Pancreas (tissue), 10 donors: ENCODE measurements around the gene CTSZ. TPM values are rescaled to one million over a fixed set of nuclear protein-coding genes. Genes with fewer than 3 reads are reported as not detected.

ENCODE experiments used
- ATAC-seq, 4 donors: fragments of 200-7000 bp; cut with Tn5 transposase; one replicate each; pipeline versions ENCODE4 v1.8.0 to v1.9.1; 2020; ENCODE audit warnings: mild to moderate bottlenecking in 4 of 4, moderate library complexity in 4 of 4
- DNase-seq, 6 donors: peaks; one replicate each; pipeline ENCODE4 v3.0.0-alpha.2; 2020
- FAIRE-seq: peaks from 2 replicates; lab custom pipeline; 2012; peaks lifted over from hg19 to GRCh38; lab: Jason Lieb, UNC
- H3K27ac ChIP-seq, 4 donors: fragments of 200-600 bp; sonication (generic); 1 replicate in 3 of 4; 2 replicates in 1 of 4; pipeline versions ENCODE4 v1.5.0 to v1.8.0; 2020
- H3K27me3 ChIP-seq, 4 donors: fragments of 200-600 bp; one replicate each; pipeline ENCODE4 v1.8.0; 2021
- H3K36me3 ChIP-seq, 3 donors: fragments of 200-600 bp; sonication (generic) in 1 of 3; one replicate each; pipeline versions ENCODE4 v1.5.0 to v1.8.0; 2020 to 2021
- H3K4me1 ChIP-seq, 3 donors: fragments of 200-600 bp; one replicate each; pipeline ENCODE4 v1.8.0; 2021
- H3K4me3 ChIP-seq, 4 donors: fragments of 200-600 bp; sonication (generic) in 2 of 4; one replicate each; pipeline versions ENCODE4 v1.5.0 to v1.8.0; 2020 to 2021
- H3K9me3 ChIP-seq, 4 donors: fragments of 200-600 bp; one replicate each; pipeline ENCODE4 v1.8.0; 2021
- WGBS, 2 donors: extraction: QIAGEN DNeasy Blood & Tissue Kit; methylation state at CpG; one replicate each; pipeline ENCODE4 v1.1.7; 2013; 5-methylcytosine and 5-hydroxymethylcytosine counted together
- intact Hi-C, 3 donors: fragments of 100-400 bp; cut with DNase I; formaldehyde crosslinking; loops; one replicate each; pipeline versions ENCODE4 v1.11.1 to v1.14.2; 2022
- polyA plus RNA-seq, 2 donors: library from polyadenylated mRNA; stranded (reverse); fragments of 200-250 nt; gene quantifications; one replicate each; pipeline ENCODE4 v1.2.3, GENCODE V29; 2013
- total RNA-seq, 6 donors: library from RNA; stranded (reverse); fragmentation: NEBNext Ultra II Directional in 4 of 6; extraction: Animal tissue kit (Norgen Biotek cat#: 25700) in 4 of 6; gene quantifications; one replicate each; pipeline versions ENCODE4 v1.2.1 to v1.2.4, GENCODE V29; 2021 to 2023
- TF ChIP-seq, protein P1 (sequence below), 4 donors: fragments of 200-600 bp; sonication (generic) in 3 of 4; IDR thresholded peaks; one replicate each; pipeline versions ENCODE4 v1.5.0 to v1.8.0; 2021; ENCODE audit warnings: antibody characterized with exemption in 4 of 4
- donor health status: healthy with polysubstance abuse.
- donor health status: DM: no; HTN: no; CAD: no; lungs with moderate emphysema.
- donor health status: DM: no; HTN: no; CAD: no.
- donor health status: control.
- donor health status: control.
- donor health status: Bipolar disorder and iron deficiency.
- donor health status: DM: yes; HTN: yes; CAD: no.
- donor health status: DM: no; HTN: no; CAD: no.
- donor health status: DM: no; HTN: no; CAD: no.
- donor health status: DM: yes; HTN: yes; CAD: no.

The CTSZ gene
- total RNA-seq (100 to 1,000 TPM in 1 of 6 donors, 10 to 100 TPM in 5; 33.7 to 107 (median 43.4) TPM), polyA plus RNA-seq (10 to 100 TPM; 51.3 to 88.2 TPM)

DNA sequence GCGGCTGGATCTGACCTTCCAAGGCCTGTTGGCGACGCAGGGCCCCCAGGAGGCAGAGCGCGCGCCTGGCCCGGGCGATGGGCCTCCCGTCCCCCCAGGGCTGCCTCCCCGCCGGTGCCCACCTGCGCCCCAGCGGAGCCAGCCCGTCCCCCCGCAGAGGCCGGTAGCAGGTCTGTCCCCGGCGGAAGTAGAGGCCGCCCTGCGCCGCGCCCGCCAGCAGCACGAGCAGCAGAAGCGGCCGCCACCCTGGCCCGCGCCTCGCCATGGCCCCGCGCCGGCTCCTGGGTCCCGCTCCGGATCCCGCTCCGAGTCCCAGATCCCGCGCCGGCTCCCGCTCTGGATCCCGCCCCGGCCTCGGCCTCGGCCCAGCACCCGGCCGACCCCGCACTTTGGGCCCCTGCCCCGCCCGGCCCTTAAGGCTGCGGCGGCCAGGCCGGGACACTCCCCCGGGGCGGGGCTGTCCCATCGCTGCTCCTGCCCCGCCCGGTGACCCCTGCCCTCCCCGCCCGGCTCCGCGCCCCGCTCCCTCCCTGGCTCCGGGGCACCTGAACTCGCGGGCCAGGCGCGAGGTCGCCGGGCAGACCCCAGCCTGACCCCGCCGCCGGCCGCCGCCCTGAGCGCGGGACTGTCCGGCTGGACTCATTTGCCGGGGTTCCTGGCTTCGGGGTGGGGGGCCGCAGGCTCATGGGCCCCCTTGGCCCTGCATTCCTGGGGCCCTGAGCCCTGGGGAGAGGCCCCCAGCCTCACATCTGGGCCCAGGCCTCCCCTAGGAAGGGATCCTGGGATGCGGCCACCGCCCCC lies at the start of gene CTSZ:
CTSZ (minus strand) TSS at position 391 of the 801 bp plus-strand sequence; CDS start at position 265, 126 bp downstream.
- Histone ChIP-seq H3K27ac (peak within 1 kb of the TSS; percentile 31 to 84 (median 53)), H3K36me3 (no peaks in the 10 kb centered on the region), H3K9me3 (no peaks in the 10 kb centered on the region), H3K4me1 (peaks cover 5 to 12% (median 11%) of the 10 kb centered on the region in 3 donors), H3K4me3 (peak within 1 kb of the TSS; percentile 77 to 92 (median 84)), H3K27me3 (no peaks in the 10 kb centered on the region)
- intact Hi-C loops, result no loop called here
- ATAC-seq, result peak; percentile 73 to 89 (median 84)
- TF ChIP-seq, protein P1, sequence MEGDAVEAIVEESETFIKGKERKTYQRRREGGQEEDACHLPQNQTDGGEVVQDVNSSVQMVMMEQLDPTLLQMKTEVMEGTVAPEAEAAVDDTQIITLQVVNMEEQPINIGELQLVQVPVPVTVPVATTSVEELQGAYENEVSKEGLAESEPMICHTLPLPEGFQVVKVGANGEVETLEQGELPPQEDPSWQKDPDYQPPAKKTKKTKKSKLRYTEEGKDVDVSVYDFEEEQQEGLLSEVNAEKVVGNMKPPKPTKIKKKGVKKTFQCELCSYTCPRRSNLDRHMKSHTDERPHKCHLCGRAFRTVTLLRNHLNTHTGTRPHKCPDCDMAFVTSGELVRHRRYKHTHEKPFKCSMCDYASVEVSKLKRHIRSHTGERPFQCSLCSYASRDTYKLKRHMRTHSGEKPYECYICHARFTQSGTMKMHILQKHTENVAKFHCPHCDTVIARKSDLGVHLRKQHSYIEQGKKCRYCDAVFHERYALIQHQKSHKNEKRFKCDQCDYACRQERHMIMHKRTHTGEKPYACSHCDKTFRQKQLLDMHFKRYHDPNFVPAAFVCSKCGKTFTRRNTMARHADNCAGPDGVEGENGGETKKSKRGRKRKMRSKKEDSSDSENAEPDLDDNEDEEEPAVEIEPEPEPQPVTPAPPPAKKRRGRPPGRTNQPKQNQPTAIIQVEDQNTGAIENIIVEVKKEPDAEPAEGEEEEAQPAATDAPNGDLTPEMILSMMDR (IDR thresholded peaks at IDR 0.05), result no peak
- DNase-seq, result peak; percentile 41 to 84 (median 64)
- no peak for FAIRE-seq
- 5 to 7% methylated on average over 61 to 82 of the region's 82 CpGs for WGBS, 2 donors

DNA sequence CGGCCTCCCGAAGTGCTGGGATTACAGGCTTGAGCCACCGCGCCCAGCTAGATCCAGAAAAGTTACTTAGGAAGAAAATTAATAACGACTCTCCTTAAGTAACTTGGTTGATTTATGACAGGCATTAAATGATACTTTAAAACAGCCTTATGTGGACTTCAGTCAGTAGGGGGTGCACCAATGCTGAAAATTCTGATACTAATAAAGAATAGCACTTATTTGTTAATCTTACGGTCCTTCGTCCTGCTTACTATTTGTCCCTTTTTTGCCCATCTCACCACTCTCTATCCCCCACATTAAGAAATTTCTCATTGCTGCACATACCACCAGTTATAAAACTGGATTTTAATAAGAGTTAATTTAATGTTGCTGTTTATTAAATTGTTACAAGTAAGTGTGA lies 48.2 kb upstream of the CTSZ start:
- FAIRE-seq, result no peak
- Histone ChIP-seq H3K36me3 (no peaks in the 10 kb centered on the region), H3K4me3 (no peak overlapping the region), H3K9me3 (no peaks in the 10 kb centered on the region), H3K27me3 (no peaks in the 10 kb centered on the region), H3K4me1 (no peaks in the 10 kb centered on the region), H3K27ac (no peak overlapping the region)
- ATAC-seq, result no peak
- intact Hi-C loops, result no loop called here
- no peak for DNase-seq
- TF ChIP-seq, protein P1 (IDR thresholded peaks at IDR 0.05), result no peak
- WGBS, 2 donors, result 56 to 61% methylated on average over 7 of the region's 7 CpGs

DNA sequence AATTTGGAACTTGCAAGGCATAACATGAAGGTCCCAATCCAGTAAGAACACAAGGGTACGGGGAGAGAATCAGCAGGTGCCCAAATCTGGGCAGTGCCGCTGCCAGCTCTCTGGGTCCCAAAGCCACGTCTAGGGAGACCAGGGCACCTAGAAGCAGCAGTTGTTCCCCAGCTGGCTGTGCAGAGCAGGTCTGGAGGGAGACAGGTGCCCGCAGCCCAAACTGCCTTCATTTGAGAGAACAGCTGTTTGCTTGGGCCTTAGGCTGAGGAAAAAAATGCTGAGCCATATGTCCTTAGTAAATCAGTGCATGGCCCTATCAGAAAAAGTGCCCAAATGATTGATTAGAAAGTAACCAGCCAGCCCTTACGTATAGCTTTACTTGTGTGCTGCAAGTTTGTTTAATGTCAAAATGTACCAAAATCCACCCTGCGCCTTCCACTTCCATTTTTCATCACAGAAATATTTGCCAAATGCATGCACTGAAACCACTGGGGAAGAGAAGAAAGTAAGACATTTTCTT lies 44.7 kb upstream of the CTSZ start:
- DNase-seq, result no peak
- WGBS, 2 donors, result 78% methylated on average over 6 of the region's 6 CpGs
- Histone ChIP-seq H3K4me3 (no peak overlapping the region), H3K27me3 (no peaks in the 10 kb centered on the region), H3K4me1 (no peaks in the 10 kb centered on the region), H3K9me3 (no peaks in the 10 kb centered on the region), H3K27ac (no peak overlapping the region), H3K36me3 (no peaks in the 10 kb centered on the region)
- intact Hi-C loops, result no loop called here
- TF ChIP-seq, protein P1 (IDR thresholded peaks at IDR 0.05), result no peak
- no peak for FAIRE-seq
- ATAC-seq, result no peak

DNA sequence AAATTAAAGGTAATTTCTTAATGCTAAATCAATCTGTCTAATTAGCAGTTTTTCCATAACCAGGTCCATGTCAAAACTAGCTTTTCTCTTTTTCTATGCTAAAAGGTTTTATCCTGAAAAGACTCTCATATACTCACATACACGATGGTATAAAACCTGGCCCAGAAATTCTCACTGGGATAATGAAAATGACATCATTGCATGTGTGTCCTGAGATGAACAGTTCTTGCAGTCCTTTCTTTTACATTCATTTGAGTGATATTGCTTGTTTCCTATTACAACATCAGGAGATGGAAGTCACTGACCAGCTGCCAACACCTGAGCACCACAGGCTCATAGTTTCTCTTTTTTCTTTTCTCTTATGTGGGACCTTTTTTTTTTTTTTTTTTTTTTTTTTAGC lies 43.4 kb upstream of the CTSZ start:
- H3K9me3 ChIP-seq, result no peaks in the 10 kb centered on the region
- H3K36me3 ChIP-seq, result no peaks in the 10 kb centered on the region
- H3K4me3 ChIP-seq, result no peak overlapping the region
- H3K27me3 ChIP-seq, result no peaks in the 10 kb centered on the region
- H3K27ac ChIP-seq, result no peak overlapping the region
- no peak for FAIRE-seq
- intact Hi-C loops, result no loop called here
- no peak for ATAC-seq
- DNase-seq, result no peak
- TF ChIP-seq, protein P1 (IDR thresholded peaks at IDR 0.05), result no peak
- no peaks in the 10 kb centered on the region for H3K4me1 ChIP-seq
- WGBS, 2 donors, result 53 to 64% methylated on average over 1 of the region's 1 CpG

DNA sequence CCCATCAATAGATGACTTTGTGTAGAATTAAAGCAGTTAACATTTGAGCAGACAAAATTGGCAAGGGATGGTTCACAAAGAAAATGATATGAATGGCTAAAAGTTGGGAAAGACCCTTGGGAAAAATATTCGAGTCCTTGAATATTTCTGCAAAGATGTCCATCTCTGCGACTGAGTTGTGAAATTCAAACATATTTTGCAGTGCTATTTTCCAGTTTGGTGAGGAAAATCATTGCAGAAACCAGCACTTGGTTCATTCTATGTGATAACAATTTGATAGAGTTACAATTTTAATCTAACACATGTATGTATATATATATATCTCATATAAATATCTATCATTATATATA lies 41.6 kb upstream of the CTSZ start:
- no peak for DNase-seq
- Histone ChIP-seq H3K27ac (no peak overlapping the region), H3K9me3 (no peaks in the 10 kb centered on the region), H3K27me3 (no peaks in the 10 kb centered on the region), H3K36me3 (no peaks in the 10 kb centered on the region), H3K4me1 (no peaks in the 10 kb centered on the region), H3K4me3 (no peak overlapping the region)
- TF ChIP-seq, protein P1 (IDR thresholded peaks at IDR 0.05), result no peak
- intact Hi-C loops, result no loop called here
- no peak for ATAC-seq
- FAIRE-seq, result no peak
- WGBS, 2 donors, result 64 to 66% methylated on average over 2 of the region's 2 CpGs
